A673 (cell line): ENCODE data around the gene AHRR. TPM values are rescaled to one million over a fixed set of nuclear protein-coding genes. Genes with fewer than 3 reads are reported as not detected.
A peak's percentile ranks its signal among the peaks of the same experiment; 100 is the strongest.

Source experiments
- BruUV-seq: library from RNA; stranded (reverse); fragments of 400-500 nt; replicated peaks from 2 replicates; lab custom pipeline; 2021; lab: Mats Ljungman, UMichigan
- CTCF ChIA-PET: fragments of 300-600 bp; sonication (Branson Sonifier 250); formaldehyde crosslinking; loops from one replicate; lab custom pipeline; 2022; ENCODE audit warnings: antibody characterized with exemption; lab: Charles Lee
- POLR2A ChIA-PET: fragments of 300-600 bp; sonication (Branson Sonifier 250); formaldehyde crosslinking; loops from one replicate; lab custom pipeline; 2022; ENCODE audit warnings: antibody characterized with exemption; ENCODE audit not compliant: low non-redundant PET; lab: Charles Lee
- DNase-seq: peaks from one replicate; pipeline ENCODE4 v3.0.0-alpha.2; 2015; ENCODE audit warnings: low spot score
- H3K27ac ChIP-seq: fragments of 200-600 bp; sonication (generic); 2 replicates; pipeline ENCODE4 v1.5.1; 2016; ENCODE audit warnings: mixed run types, low read depth, mild to moderate bottlenecking, mixed read lengths, antibody characterized with exemption, low read length; ENCODE audit not compliant: poor library complexity, severe bottlenecking
- H3K27me3 ChIP-seq: fragments of 200-600 bp; sonication (generic); replicated peaks from 2 replicates; pipeline ENCODE4 v1.6.1; 2017; ENCODE audit warnings: mixed run types, low read depth, mild to moderate bottlenecking, mixed read lengths, antibody characterized with exemption, low read length; ENCODE audit not compliant: insufficient read depth, poor library complexity
- H3K36me3 ChIP-seq: fragments of 200-600 bp; sonication (generic); 2 replicates; pipeline ENCODE4 v1.6.1; 2016; ENCODE audit warnings: mixed run types, mild to moderate bottlenecking, mixed read lengths, antibody characterized with exemption, low read length; ENCODE audit not compliant: insufficient read depth, poor library complexity, severe bottlenecking
- H3K4me1 ChIP-seq: fragments of 200-600 bp; sonication (generic); 2 replicates; pipeline ENCODE4 v1.6.1; 2017; ENCODE audit warnings: mixed run types, mild to moderate bottlenecking, mixed read lengths, antibody characterized with exemption, low read length; ENCODE audit not compliant: insufficient read depth, poor library complexity, severe bottlenecking
- H3K4me3 ChIP-seq: fragments of 200-600 bp; sonication (generic); 2 replicates; pipeline ENCODE4 v1.5.1; 2016; ENCODE audit warnings: low read depth, mixed run types, mild to moderate bottlenecking, mixed read lengths, low read length; ENCODE audit not compliant: poor library complexity, severe bottlenecking
- H3K9me3 ChIP-seq: fragments of 200-600 bp; sonication (generic); 2 replicates; pipeline ENCODE4 v1.6.1; 2016; ENCODE audit warnings: mixed run types, low read depth, mild to moderate bottlenecking, mixed read lengths, antibody characterized with exemption, low read length; ENCODE audit not compliant: poor library complexity, severe bottlenecking
- EZH2 ChIP-seq: fragments of 200-600 bp; sonication (generic); IDR thresholded peaks from 2 replicates; pipeline ENCODE4 v1.6.1; 2017; ENCODE audit warnings: borderline replicate concordance, low read depth, mild to moderate bottlenecking, mixed read lengths, antibody characterized with exemption, low read length; ENCODE audit not compliant: poor library complexity, severe bottlenecking
- intact Hi-C: fragments of 100-400 bp; cut with micrococcal nuclease; formaldehyde crosslinking; loops from one replicate; pipeline ENCODE4 v1.10.0; 2022; ENCODE audit not compliant: unreplicated experiment
- total RNA-seq: library from RNA; stranded (reverse); gene quantifications from 2 replicates; pipeline ENCODE4 v1.2.3, GENCODE V29; 2021
- TF ChIP-seq, protein P1 (sequence below): fragments of 300-800, 200-600 bp; sonication (generic); conservative IDR thresholded peaks from 2 replicates; pipeline ENCODE4 v1.5.1; 2017; ENCODE audit warnings: low read depth, mild to moderate bottlenecking, antibody characterized with exemption, low read length, moderate library complexity, mixed read lengths

The AHRR gene
- total RNA-seq, 1 experiment from 2014 or later, result 2.2 TPM

DNA sequence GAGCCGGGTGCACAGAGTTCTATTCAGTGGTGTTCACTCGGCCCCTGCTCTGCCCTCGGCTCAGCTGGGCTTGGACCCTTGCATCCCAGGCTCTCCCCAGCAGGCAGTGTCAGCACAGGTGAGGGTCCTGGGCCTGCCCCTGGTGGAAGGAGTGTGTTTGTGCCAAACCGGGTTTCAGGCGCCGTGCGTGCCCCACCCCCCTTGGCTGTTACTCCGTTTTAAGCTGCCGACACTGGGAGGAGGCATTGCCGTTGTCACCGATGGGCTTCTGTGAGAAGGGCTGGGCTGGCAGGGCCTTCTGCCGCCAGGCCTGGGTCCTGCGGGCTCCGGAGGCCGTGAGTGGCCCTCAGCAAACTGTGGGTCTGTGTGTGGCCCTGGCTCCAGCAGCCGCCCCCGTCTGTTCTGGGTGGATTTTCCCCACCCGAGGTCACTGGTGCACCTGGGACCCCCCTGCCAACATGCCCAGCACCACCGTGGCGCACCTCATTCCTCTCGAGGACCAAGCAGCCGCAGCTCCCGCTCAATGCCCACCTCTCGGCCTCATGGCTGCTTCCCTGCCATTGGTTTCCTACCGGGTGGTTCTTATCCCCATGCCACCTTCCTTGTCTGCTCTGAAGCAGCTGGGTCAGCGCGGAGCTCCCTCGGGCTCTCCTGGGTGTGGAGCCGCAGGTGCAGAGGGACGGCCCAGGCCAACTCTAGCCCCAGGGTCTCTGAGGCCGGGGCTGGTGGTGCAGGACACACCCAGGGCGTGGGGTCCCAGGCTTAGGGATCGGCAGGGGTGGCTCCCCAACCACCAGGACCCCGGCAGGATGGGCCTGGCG is 77.2 kb downstream of the AHRR start:
- DNase-seq, result no peak
- ChIA-PET POLR2A (no interaction called here), CTCF (no interaction called here)
- Histone ChIP-seq H3K27ac (peak overlapping the region; percentile 63), H3K4me3 (no peak overlapping the region), H3K4me1 (peaks cover 16% of the 10 kb centered on the region), H3K36me3 (no peaks in the 10 kb centered on the region), H3K27me3 (no peaks in the 10 kb centered on the region), H3K9me3 (no peaks in the 10 kb centered on the region)
- TF ChIP-seq, protein P1, sequence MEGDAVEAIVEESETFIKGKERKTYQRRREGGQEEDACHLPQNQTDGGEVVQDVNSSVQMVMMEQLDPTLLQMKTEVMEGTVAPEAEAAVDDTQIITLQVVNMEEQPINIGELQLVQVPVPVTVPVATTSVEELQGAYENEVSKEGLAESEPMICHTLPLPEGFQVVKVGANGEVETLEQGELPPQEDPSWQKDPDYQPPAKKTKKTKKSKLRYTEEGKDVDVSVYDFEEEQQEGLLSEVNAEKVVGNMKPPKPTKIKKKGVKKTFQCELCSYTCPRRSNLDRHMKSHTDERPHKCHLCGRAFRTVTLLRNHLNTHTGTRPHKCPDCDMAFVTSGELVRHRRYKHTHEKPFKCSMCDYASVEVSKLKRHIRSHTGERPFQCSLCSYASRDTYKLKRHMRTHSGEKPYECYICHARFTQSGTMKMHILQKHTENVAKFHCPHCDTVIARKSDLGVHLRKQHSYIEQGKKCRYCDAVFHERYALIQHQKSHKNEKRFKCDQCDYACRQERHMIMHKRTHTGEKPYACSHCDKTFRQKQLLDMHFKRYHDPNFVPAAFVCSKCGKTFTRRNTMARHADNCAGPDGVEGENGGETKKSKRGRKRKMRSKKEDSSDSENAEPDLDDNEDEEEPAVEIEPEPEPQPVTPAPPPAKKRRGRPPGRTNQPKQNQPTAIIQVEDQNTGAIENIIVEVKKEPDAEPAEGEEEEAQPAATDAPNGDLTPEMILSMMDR, result no peak
- TF ChIP-seq EZH2, result no peak
- BruUV-seq, result no TSS peak
- intact Hi-C loops, result no loop called here

DNA sequence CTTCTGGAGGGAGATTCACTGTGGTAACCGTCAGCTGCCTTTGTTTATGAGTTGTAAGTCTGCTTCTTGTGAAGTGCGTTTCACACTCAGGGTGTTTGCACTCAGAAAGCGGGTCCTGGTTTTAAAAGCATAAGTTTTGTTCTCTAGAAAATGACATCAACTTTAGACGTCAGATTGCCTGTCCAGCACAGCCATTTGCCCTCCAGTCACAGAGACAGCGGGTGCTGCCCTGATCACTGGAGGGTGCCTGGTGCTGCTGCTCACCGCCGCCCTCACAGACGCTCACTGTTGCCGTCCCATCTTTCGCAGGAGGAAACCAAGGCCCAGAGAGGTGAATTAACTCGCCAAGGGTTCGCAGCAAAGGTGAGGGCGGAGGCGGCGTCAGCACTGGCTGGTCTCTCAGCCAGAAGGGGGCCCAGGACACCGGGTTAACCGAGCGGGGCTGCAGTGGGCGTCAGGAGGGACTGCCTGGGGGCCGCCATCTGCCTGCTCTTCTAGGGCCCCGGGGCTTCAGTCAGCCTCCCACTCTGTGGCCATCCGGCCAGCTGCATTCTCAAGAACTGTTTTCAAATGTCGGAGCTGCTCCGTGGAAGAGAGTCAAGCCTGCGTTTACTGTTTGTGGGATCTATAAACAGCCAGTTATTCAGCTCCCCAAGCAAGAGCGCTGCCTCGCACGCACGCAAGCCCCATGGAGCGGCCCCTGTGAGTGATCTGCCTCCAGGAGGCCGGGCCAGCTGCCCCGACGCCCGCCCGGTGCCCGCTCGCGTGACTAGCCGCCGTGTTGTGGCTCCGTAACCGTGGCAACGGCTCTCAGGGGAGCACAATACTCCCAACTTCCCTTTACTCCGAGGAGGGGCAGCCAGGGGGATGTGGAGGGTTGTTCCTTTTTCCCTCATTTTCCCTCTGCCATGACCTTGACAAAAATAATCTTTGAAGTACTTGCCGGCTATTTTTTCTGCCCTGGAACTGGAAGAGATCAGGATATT is 78.1 kb downstream of the AHRR start:
- Histone ChIP-seq H3K27ac (peak overlapping the region; percentile 63), H3K27me3 (no peaks in the 10 kb centered on the region), H3K4me1 (peaks cover 16% of the 10 kb centered on the region), H3K4me3 (no peak overlapping the region), H3K36me3 (no peaks in the 10 kb centered on the region), H3K9me3 (no peaks in the 10 kb centered on the region)
- intact Hi-C loops, result no loop called here
- TF ChIP-seq, protein P1, result no peak
- no peak for TF ChIP-seq EZH2
- BruUV-seq, result no TSS peak
- POLR2A ChIA-PET, result no interaction called here
- CTCF ChIA-PET, result no interaction called here
- DNase-seq, result peak; percentile 81

DNA sequence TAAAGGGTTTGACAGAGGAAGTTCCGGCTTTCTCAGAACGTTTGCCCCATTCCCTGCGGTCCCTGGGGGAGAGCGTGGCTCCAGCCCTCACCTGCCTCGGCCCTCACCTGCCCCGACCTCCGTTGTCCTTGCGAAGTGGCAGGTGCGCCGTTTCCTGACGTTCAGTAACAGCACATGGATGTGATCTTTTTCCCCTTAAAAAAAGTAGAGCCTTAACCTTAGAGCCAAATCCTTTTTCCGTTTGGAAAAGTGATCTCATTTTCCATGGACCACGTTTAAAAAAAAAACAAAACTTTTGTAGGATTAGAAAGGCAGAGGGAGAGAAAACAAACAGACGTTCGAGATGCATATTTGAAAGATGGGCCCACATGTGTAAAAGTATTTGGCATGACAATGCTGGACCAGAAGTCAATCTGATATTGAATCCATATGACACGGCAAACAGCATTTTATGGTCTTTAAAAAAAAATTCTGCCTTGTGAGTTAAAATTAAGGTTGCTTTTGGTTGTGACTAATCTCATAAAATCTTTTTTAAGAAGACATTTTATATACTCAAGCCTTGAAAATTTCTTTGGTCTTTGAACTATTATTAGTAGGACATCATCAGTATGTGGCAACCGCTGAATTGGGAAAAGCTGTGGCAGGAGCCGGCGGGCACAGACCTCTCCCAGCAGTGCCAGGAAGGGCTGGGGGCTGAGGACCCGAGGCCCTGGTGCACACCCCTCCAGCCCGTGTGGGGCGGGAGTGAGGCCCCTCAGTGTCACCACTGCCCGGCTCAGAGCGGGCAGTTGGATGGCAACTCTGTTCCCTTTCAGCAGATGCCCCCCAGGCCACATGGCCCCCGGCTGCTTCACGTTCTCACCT is 79.0 kb downstream of the AHRR start:
- no peaks in the 10 kb centered on the region for H3K36me3 ChIP-seq
- H3K4me1 ChIP-seq, result peaks cover 16% of the 10 kb centered on the region
- H3K27me3 ChIP-seq, result no peaks in the 10 kb centered on the region
- CTCF ChIA-PET, result no interaction called here
- DNase-seq, result no peak
- TF ChIP-seq EZH2, result no peak
- TF ChIP-seq, protein P1, result no peak
- no TSS peak for BruUV-seq
- POLR2A ChIA-PET, result no interaction called here
- intact Hi-C loops, result no loop called here
- H3K9me3 ChIP-seq, result no peaks in the 10 kb centered on the region
- peak overlapping the region; percentile 63 for H3K27ac ChIP-seq
- no peak overlapping the region for H3K4me3 ChIP-seq
